Activated CD8-positive, alpha-beta memory T cell treated with anti-CD3 and anti-CD28 coated beads, Interleukin-2, amount 50 U/mL, for 4 hours (primary cell): ENCODE measurements around the gene ACOXL.

ENCODE experiments used
- DNase-seq: peaks from one replicate; pipeline ENCODE4 v3.0.0-alpha.2; 2020

ACOXL gene

DNA sequence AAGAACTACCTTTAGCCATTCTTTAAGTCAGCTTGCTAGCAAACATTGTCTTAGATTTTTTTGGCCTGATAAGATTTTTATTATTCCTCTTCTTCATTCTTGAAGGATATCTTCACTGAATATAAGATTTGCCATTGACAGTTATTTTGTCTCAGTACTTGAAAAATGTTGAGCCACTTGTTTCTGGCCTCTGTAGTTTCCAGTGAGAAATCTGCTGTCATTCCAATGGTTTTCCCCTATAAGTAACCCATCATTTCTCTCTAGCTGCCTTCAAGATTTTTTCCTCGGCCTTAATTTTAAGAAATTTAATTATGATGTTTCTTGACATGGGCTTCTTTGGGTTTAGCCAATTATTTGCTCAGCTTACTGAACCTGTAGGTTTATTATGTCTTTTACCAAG, 32.6 kb downstream of the ACOXL start:
- no peak for DNase-seq

GRCh38 chr2:110766291-110766690, 33.9 kb downstream of the ACOXL start:
- DNase-seq: no peak

- no peak for DNase-seq
Observed at GRCh38 chr2:110768591-110768990, 36.2 kb downstream of the ACOXL start.

DNA sequence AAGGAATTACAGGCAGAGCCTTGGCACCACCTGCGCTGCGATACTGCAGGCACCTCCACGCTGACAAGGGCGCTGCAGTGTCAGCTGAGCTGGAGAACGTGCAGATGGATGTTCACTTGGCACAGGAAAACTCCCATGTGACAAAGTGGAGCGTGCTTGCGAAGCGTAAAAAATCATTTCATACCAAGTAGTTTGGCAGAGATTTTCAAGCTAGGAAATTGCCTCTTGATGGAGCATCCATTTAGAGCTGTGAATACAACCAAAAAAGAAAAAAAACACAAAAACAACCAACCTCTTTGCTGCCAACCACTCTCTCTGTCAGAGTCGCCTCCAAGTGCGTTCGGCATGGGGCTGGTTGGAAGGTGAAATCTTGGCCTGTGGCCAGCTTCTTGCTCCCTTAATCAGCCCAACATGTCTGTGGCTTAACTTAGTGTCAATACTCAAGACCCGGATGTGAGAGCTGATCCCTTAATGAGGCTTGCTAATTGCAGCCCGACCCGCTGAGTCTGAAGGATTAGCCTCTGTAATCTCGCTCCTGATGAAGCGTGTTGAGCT, 38.1 kb downstream of the ACOXL start:
- DNase-seq: no peak

DNA sequence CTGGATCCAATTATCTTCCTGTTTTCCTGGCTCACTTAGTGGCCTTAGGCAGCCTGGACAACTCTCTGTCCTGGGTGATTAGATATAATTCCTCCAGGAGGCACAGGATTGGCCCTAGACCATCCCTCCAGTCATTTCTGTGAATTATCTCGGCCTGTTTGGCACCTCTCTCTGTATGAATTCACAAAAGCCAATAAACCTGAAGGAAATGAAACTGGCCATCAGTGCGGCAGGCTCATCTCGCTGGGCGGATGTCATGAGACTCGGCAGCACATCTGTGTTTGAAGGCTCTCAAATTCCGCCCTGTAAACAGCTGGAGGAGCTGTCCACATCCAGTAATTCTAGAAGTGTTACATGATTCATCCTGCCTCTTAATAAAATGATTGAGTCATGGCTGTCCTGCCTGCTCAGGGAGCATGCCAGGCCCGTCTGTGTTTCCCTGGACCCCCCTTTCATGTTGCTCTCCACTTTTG, 38.6 kb downstream of the ACOXL start:
- DNase-seq: no peak

DNA sequence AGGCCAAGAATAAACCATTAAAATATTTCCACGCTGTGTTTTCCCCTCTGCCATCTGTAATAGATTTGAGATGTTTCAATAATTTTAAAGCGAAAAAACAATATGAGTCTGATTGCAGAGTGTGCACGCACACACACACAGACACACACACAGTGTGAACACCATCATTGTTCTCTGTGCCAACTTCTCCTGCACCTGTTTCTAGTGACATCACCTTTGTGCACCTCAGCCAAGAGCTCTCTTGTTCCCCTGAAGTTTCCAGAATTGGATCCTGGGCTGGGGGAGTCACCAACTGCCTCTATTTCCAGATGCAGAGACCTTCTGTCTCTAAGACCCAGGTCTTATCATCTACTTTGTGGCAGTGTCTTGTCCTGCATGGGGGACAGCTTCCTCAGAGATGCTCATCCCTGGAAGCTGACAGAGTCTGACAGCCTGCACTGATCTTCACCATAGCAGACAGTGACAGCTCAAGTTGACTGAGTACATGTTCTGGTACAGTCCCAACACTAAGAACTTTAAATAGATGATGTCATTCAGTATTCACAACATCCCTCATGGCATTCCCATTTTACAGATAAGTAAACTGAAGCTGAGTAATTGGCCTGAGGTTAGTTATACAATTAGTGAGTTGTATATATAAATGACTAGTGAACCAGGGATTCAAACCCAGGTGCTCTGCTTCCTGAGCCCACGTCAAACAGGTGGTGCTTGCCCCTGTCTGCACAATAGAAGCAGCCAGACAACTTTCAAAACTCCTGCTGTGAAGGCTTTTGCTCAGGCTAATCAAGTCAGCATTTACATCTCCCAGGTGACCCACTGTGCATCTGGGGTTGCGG, 39.4 kb downstream of the ACOXL start:
- DNase-seq: no peak

GRCh38 chr2:110772383-110772755, 40.0 kb downstream of the ACOXL start:
- no peak for DNase-seq

- no peak for DNase-seq
Observed at GRCh38 chr2:110773401-110773921, 41.1 kb downstream of the ACOXL start.

DNA sequence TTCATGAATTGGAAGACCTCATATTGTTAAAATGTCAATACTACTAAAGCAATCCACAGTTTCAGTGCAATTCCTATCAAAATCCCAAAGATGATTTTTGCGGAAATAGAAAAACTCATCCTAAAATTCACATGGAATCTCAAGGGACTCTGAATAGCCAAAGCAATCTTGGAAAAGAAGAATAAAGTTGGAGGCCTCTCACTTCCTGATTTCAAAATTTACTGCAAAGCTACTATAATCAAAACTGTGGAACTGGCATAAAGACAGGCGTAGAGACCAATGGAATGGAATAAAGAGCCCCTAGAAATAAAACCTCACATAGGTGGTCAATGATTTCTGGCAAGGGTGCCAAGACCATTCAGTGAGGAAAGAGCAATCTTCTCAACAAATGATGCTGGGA, 42.3 kb downstream of the ACOXL start:
- no peak for DNase-seq

DNA sequence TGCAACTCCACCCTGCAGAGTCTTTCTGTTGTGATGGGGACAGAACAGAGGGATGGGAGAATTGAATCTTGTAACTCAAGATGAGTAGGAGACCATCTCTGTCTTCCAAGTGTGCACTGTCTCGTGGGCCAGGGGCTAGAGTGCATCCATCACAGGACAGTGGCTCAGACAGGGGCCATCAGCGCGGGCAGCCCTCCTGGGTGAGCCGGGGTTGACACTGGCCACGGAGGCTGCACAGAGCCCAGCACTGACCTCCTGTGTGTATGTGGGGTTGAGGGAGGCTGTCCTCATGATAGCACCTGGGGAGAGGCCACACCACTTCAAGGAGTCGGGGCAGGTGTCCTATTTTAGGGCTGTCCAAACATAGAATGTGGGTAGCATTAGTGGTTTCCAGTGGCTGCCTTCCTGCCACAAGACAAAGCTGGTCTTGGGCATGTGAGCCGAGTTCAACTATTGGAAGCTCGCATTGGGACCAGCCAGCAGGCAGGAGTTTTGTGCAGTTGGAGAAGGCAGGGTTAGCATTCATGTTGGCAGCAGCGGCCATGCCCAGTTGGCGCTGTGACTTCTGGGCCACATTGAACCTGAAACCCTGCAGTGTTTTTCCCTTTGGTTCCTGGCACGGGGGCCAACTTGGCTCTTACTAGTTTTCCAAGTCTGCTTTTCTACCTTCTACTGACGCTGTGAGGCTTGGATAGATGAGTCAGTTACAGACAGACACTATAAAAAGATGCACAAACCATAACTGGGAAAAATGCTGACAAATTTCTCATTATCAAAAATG, 45.3 kb downstream of the ACOXL start:
- DNase-seq: no peak

GRCh38 chr2:110780461-110780860, 48.1 kb downstream of the ACOXL start:
- no peak for DNase-seq

DNA sequence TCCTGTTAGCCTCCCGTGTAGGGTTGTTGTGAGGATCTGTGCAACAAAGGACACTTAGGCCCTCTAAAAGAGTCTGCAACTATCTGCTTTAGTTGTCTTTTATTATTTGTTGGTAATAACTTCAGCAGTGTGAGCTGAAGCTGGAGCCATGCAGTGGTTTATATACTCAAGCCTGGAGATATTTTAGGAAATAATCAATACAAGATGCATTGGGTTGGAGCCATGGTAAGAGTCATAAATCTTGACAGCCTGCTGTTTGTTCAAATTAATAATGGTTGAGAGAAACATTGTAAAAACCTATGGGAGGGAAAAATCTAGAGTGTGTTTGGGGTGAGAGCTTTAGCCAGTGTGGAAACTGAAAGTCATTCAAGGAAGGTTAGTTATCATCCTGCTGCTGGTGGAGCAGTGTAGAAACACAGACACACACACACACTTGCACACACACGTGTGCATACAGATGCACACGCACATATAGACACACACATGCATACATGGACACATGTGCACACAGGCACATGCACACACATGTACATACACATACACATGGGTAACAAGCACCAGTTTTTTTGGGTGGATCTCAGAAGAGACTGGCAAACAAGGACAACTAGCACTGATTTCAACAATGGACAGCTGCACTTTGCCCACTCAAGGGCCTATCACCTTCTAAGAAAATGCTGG, 51.0 kb downstream of the ACOXL start:
- no peak for DNase-seq

GRCh38 chr2:110784047-110784631, 51.8 kb downstream of the ACOXL start:
- DNase-seq: no peak

DNA sequence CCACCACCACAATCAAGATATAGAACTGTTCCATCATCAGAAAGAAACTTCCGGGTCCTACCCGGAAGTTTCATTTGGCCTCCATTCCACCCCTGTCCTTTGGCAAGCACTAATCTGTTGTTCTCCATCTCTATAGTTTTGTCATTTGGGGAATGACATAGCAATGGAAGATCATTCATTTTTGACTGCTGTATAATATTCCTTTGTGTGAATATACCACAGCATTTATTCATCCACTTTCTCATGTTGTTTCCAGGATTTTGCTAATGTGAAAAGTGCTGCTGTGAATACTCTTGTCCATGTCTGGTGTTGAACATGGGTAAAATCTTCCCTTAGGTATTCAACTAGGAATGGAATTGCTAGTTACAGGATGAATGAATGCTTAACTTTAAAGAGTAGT, 53.1 kb downstream of the ACOXL start:
- no peak for DNase-seq

DNA sequence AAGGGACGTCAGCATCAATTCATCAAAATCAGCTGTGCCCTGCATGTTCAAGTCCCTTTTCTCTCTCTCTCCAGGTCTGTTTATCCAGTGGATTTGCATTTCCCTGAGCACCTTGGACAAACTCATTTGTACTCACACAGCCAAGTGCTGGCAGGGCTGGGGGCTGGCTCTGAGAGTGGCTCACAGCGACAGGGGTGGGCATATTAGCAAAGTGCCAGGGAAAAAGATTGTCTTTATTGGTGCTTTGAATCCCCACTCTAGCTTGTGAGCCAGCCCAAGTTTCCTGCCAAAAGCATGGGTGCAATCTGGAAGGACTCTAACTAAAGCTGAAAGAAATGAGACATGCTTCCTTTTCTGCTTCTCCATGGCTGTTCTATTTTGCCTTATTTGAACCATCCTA, 56.6 kb downstream of the ACOXL start:
- DNase-seq: no peak

- DNase-seq: no peak
Observed at GRCh38 chr2:110789706-110790105, 57.3 kb downstream of the ACOXL start.

DNA sequence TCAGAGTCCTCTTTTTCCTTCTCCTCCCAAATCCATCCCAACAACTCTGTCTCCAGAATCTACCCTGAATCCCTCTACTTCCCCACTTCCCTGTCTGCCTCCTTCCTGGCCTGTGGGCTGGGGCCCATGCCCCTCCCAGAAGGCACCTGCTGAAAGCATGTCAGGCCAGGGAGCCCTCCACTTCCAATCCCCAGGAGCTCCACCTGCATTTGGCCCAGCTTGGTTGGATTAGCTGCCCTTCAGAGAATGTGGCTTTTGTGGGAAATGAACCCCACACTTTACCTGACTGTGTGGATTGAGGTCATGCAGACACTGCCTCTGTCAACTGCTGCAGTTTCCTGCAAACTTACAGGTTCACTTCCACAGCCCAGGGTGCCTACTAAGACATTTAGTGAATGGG, 58.5 kb downstream of the ACOXL start:
- DNase-seq: no peak

DNA sequence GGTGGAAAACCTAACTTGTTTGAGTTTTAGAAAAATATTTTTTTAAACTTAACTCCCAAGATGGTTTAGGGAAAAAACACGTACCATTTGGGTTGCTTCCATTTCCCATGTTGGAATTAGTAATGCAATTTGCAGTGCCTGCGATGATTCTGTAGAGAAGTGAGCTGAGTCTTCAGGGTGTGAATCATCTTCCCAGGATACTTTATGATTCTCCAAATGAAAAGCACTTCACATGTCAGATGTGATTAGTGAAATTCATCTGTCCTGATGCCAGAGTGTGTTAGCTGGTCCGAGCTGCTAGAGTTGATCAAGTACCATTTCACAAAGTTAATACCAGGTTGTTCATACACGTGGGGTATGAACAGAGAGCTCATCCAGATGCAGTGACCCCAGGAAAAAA, 59.1 kb downstream of the ACOXL start:
- DNase-seq: no peak

DNA sequence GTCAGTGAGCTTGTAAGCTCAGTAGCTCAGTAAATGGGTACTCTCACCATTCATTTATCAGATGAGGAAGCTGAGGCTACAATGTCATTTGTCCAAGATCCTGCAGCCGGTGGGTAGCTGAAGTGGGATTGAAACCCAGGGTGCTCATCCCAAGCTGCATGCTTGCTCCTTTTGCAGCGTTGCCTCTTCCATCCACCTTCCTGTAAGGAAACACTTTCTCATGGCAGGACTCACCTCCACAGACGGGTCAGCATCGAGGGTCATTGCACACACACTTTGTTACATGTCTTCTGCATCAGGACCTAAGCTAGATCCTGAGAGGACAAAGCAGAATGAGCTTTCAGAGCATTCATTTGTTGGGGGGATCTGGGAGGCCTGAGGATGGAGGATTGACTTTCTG, 60.7 kb downstream of the ACOXL start:
- no peak for DNase-seq

- DNase-seq: no peak
Observed at GRCh38 chr2:110794390-110794789, 62.0 kb downstream of the ACOXL start.

DNA sequence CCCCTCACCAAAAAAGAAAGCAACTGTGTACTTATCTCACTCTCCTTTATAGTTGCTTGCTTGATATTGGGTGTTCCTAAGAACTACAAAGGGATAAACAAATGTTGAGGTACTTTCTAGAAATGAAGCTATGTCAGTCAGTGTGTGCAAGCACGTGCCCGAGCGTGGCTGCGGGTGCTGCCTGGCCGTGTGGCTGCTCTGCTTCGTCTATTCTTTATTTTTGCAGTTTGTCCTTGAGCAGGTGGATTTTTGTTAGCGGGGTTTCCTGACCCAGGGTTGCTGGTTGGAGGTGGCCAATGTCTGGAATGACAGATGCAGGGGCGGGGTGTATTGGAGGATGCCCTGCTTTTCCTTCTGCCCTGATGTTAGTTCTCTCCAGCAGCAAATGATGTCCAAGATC, 62.6 kb downstream of the ACOXL start:
- no peak for DNase-seq

- DNase-seq: no peak
Observed at GRCh38 chr2:110796716-110797301, 64.4 kb downstream of the ACOXL start.
